ENCODE measurements around the gene GBX1.

Gene GBX1

GRCh38 chr7:151167197-151167961 is at the start of gene GBX1:
GBX1 (minus strand) TSS chr7:151167694; CDS start chr7:151167548, 146 bp downstream.
- DNase-seq (ENCODE audit: low spot score) = peak; percentile 57

GRCh38 chr7:151215396-151215795 is 47.9 kb upstream of the GBX1 start:
- DNase-seq (ENCODE audit: low spot score) = no peak

- no peak for DNase-seq (ENCODE audit: low spot score)
Observed at GRCh38 chr7:151213826-151214225, 46.3 kb upstream of the GBX1 start.

- DNase-seq (ENCODE audit: low spot score) = no peak
Observed at GRCh38 chr7:151212626-151213025, 45.1 kb upstream of the GBX1 start.

- no peak for DNase-seq (ENCODE audit: low spot score)
Observed at GRCh38 chr7:151211155-151211772, 43.8 kb upstream of the GBX1 start.

- no peak for DNase-seq (ENCODE audit: low spot score)
Observed at GRCh38 chr7:151210087-151210854, 42.8 kb upstream of the GBX1 start, which contains the start of gene H2BK1. H2BK1 (minus strand) TSS chr7:151210488; CDS start chr7:151210318, 170 bp downstream.

GRCh38 chr7:151209588-151209987 is 42.1 kb upstream of the GBX1 start:
- DNase-seq (ENCODE audit: low spot score) = no peak

- no peak for DNase-seq (ENCODE audit: low spot score)
Observed at GRCh38 chr7:151208253-151208862, 40.9 kb upstream of the GBX1 start.

- DNase-seq (ENCODE audit: low spot score) = no peak
Observed at GRCh38 chr7:151207804-151208203, 40.3 kb upstream of the GBX1 start.

- DNase-seq (ENCODE audit: low spot score) = no peak
Observed at GRCh38 chr7:151207315-151207714, 39.8 kb upstream of the GBX1 start.

GRCh38 chr7:151206914-151207313 is 39.4 kb upstream of the GBX1 start:
- no peak for DNase-seq (ENCODE audit: low spot score)

- no peak for DNase-seq (ENCODE audit: low spot score)
Observed at GRCh38 chr7:151205730-151206129, 38.2 kb upstream of the GBX1 start.

GRCh38 chr7:151204383-151205032 is 37.0 kb upstream of the GBX1 start:
- DNase-seq (ENCODE audit: low spot score) = no peak

GRCh38 chr7:151202836-151203235 is 35.3 kb upstream of the GBX1 start:
- DNase-seq (ENCODE audit: low spot score) = no peak

GRCh38 chr7:151201751-151202150 is 34.3 kb upstream of the GBX1 start:
- no peak for DNase-seq (ENCODE audit: low spot score)

- no peak for DNase-seq (ENCODE audit: low spot score)
Observed at GRCh38 chr7:151201344-151201743, 33.9 kb upstream of the GBX1 start.

GRCh38 chr7:151198945-151199848 is 31.7 kb upstream of the GBX1 start:
- DNase-seq (ENCODE audit: low spot score) = no peak

- DNase-seq (ENCODE audit: low spot score) = no peak
Observed at GRCh38 chr7:151197932-151198331, 30.4 kb upstream of the GBX1 start.

GRCh38 chr7:151195616-151196450 is 28.3 kb upstream of the GBX1 start:
- DNase-seq (ENCODE audit: low spot score) = no peak

- no peak for DNase-seq (ENCODE audit: low spot score)
Observed at GRCh38 chr7:151194188-151194587, 26.7 kb upstream of the GBX1 start.
